Embryonic facial prominence (tissue), 1 donor: ENCODE data around the gene PPP4R2.

Experiments used
- DNase-seq: peaks from one replicate; pipeline ENCODE4 v3.0.0-alpha.2; 2016; ENCODE audit errors: extremely low spot score

PPP4R2 gene

DNA sequence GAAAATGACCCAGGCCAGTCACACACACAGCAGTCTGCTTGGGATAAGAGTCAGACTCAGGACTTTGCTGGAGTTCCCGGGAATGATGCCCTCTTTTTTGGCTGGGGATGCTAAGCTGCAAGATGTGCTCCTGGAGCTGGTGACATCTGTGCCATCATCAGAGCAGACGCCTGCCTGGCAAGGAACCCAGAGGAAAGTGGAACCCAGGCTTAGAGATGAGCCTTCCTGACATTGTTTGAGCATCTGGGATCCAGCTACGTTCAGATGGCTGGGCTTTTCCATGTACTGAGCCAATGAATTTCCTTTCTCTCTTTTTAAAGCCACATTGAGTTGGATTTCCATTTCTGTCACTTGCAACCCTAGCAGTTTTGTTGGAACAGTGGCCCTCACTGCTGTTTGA is 118.1 kb downstream of the PPP4R2 start:
- no peak for DNase-seq

DNA sequence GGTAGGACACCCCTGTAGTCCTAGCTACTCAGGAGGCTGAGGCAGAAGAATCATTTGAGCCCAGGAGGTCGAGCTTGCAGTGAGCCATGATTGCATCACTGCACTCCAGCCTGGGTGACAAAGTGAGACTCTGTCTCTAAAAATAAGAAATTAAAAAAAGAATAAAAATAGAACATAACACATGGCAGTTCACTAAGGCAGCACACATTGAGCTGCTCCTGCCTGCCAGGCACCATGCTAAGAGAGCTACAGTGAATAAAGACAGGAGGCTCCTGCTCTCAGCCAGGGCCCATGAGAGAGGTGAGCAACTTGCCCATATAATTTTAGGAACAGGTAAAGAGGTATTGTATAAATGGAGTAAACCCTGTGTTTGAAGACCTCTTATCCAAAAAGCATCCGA is 119.2 kb downstream of the PPP4R2 start:
- DNase-seq = no peak
